Inferior parietal cortex (tissue), 1 donor: Measurements from ENCODE around the gene TMEM163.

ENCODE experiments used
- DNase-seq: peaks from one replicate; pipeline ENCODE4 v3.0.0-alpha.2; 2016; ENCODE audit errors: extremely low spot score

TMEM163 gene

GRCh38 chr2:134435936-134436335, 282.9 kb downstream of the TMEM163 start:
- no peak for DNase-seq

GRCh38 chr2:134435505-134435904, 283.3 kb downstream of the TMEM163 start:
- no peak for DNase-seq

- no peak for DNase-seq
Measured at GRCh38 chr2:134433979-134434378, 284.8 kb downstream of the TMEM163 start.

- DNase-seq = no peak
Measured at GRCh38 chr2:134433469-134433868, 285.3 kb downstream of the TMEM163 start.

GRCh38 chr2:134432435-134432883, 286.3 kb downstream of the TMEM163 start:
- no peak for DNase-seq

- no peak for DNase-seq
Measured at GRCh38 chr2:134431838-134432434, 286.9 kb downstream of the TMEM163 start.

GRCh38 chr2:134429886-134430285, 288.9 kb downstream of the TMEM163 start:
- DNase-seq = no peak

GRCh38 chr2:134426721-134427120, 292.1 kb downstream of the TMEM163 start:
- no peak for DNase-seq

- DNase-seq = no peak
Measured at GRCh38 chr2:134425724-134426496, 292.9 kb downstream of the TMEM163 start.

- DNase-seq = no peak
Measured at GRCh38 chr2:134421556-134422328, 297.1 kb downstream of the TMEM163 start.

- no peak for DNase-seq
Measured at GRCh38 chr2:134420920-134421319, 297.9 kb downstream of the TMEM163 start.

- DNase-seq = no peak
Measured at GRCh38 chr2:134420259-134420658, 298.5 kb downstream of the TMEM163 start.

- DNase-seq = no peak
Measured at GRCh38 chr2:134417968-134418582, 300.7 kb downstream of the TMEM163 start.

- no peak for DNase-seq
Measured at GRCh38 chr2:134416637-134417036, 302.2 kb downstream of the TMEM163 start.

GRCh38 chr2:134416018-134416417, 302.8 kb downstream of the TMEM163 start:
- no peak for DNase-seq

GRCh38 chr2:134413912-134414311, 304.9 kb downstream of the TMEM163 start:
- no peak for DNase-seq

GRCh38 chr2:134413430-134413829, 305.4 kb downstream of the TMEM163 start:
- no peak for DNase-seq

GRCh38 chr2:134412639-134412999, 306.2 kb downstream of the TMEM163 start:
- DNase-seq = no peak

GRCh38 chr2:134411828-134412638, 306.8 kb downstream of the TMEM163 start:
- DNase-seq = peak; percentile 92

- DNase-seq = no peak
Measured at GRCh38 chr2:134411279-134411827, 307.4 kb downstream of the TMEM163 start.

- DNase-seq = no peak
Measured at GRCh38 chr2:134410831-134411231, 308.0 kb downstream of the TMEM163 start.
